A549 (cell line): ENCODE measurements around the gene CLEC1B. TPM values are rescaled to one million over a fixed set of nuclear protein-coding genes. Genes with fewer than 3 reads are reported as not detected.

Experiments
- ATAC-seq, 2 experiments: fragments of 200-7000 bp in 1 of 2; fragments of >200 bp in 1 of 2; cut with Nextera tagmentation in 1 of 2; cut with Tn5 transposase in 1 of 2; 3 replicates each; pipeline versions ENCODE4 v1.8.0 to v1.9.1; 2018 to 2020; ENCODE audit warnings: mild to moderate bottlenecking in 1 of 2, moderate library complexity in 1 of 2
- CTCF ChIA-PET: fragments of 300-600 bp; sonication (Branson Sonifier 250); formaldehyde crosslinking; extraction: SDS; loops from one replicate; lab custom pipeline; 2021; ENCODE audit warnings: antibody characterized with exemption, inconsistent platforms; lab: Yijun Ruan, JAX
- POLR2A ChIA-PET: fragments of 350-600 bp; formaldehyde crosslinking; extraction: SDS; loops from one replicate; lab custom pipeline; 2021; ENCODE audit warnings: antibody characterized with exemption, inconsistent platforms; lab: Yijun Ruan, JAX
- DNase-seq, 2 experiments: peaks; one replicate each; pipeline versions ENCODE4 v3.0.0 to v3.0.0-alpha.2; 2011 to 2016; ENCODE audit warnings: low read depth in 1 of 2, low spot score in 1 of 2
- FAIRE-seq: peaks from 2 replicates; lab custom pipeline; 2011; peaks lifted over from hg19 to GRCh38; lab: Jason Lieb, UNC
- H3K27ac ChIP-seq, 2 experiments: fragments of >200 bp; sonication (Bioruptor Twin); formaldehyde crosslinking; 3 replicates each; pipeline ENCODE4 v1.5.1; 2016 to 2017
- H3K4me1 ChIP-seq: fragments of >200 bp; sonication (Bioruptor Twin); formaldehyde crosslinking; 3 replicates; pipeline ENCODE4 v1.6.1; 2016
- H3K4me2 ChIP-seq: fragments of >200 bp; sonication (Bioruptor Twin); formaldehyde crosslinking; 3 replicates; pipeline ENCODE4 v1.6.1; 2016
- H3K4me3 ChIP-seq: fragments of >200 bp; sonication (Bioruptor Twin); formaldehyde crosslinking; 3 replicates; pipeline ENCODE4 v1.5.1; 2016
- H3K9me3 ChIP-seq: fragments of >200 bp; sonication (Bioruptor Twin); formaldehyde crosslinking; 3 replicates; pipeline ENCODE4 v1.6.1; 2016
- GATA3 ChIP-seq: IDR thresholded peaks from 2 replicates; pipeline ENCODE4 v1.6.1; 2012; ENCODE audit warnings: borderline replicate concordance
- HDAC2 ChIP-seq: fragments of 200-600 bp; sonication (generic); IDR thresholded peaks from 2 replicates; pipeline ENCODE4 v1.6.1; 2016
- HOXA7 ChIP-seq: fragments of 250-450 bp; sonication (Bioruptor Pico); IDR thresholded peaks from 2 replicates; pipeline ENCODE4 v1.5.0; 2020; ENCODE audit warnings: mild to moderate bottlenecking, moderate library complexity
- NFE2L2 ChIP-seq: fragments of 150-350 bp; conservative IDR thresholded peaks from 2 replicates; pipeline ENCODE4 v1.6.1; 2014; ENCODE audit warnings: low read length
- RAD21 ChIP-seq, 2 experiments: fragments of >200 bp in 1 of 2; sonication (Bioruptor Twin) in 1 of 2; formaldehyde crosslinking in 1 of 2; IDR thresholded peaks in 1 of 2; conservative IDR thresholded peaks in 1 of 2; 2 replicates in 1 of 2; 3 replicates in 1 of 2; pipeline ENCODE4 v1.6.1; 2012 to 2018; ENCODE audit warnings: inconsistent platforms in 1 of 2
- RNF2 ChIP-seq: fragments of 200-600 bp; sonication (generic); IDR thresholded peaks from 2 replicates; pipeline ENCODE4 v1.6.1; 2016; ENCODE audit warnings: low read depth, mild to moderate bottlenecking, antibody characterized with exemption, moderate library complexity, borderline replicate concordance
- WGBS: methylation state at CpG from one replicate; pipeline ENCODE4 v1.1.6; 2017; ENCODE audit errors: missing lambda C conversion rate; 5-methylcytosine and 5-hydroxymethylcytosine counted together
- polyA plus RNA-seq, 4 experiments: library from polyadenylated mRNA; depleted of rRNA in 3 of 4; stranded (reverse); fragments of >200 nt; fragmentation: RNase III in 1 of 4; extraction: RNeasy Plus Mini Kit Qiagen cat#74134 plus additional on column Dnase treatment in 1 of 4; gene quantifications; 2 replicates in 3 of 4; 3 replicates in 1 of 4; pipeline ENCODE4 v1.2.3, GENCODE V29; 2011 to 2017
- TF ChIP-seq, protein P1 (sequence below): fragments of >200 bp; sonication (Bioruptor Twin); formaldehyde crosslinking; IDR thresholded peaks from 2 replicates; pipeline ENCODE4 v1.6.1; 2016
- TF ChIP-seq, protein P2 (sequence below): fragments of 250-450 bp; sonication (Bioruptor Pico); IDR thresholded peaks from 2 replicates; pipeline ENCODE4 v1.5.0; 2020; ENCODE audit warnings: low read depth, mild to moderate bottlenecking, moderate library complexity
- TF ChIP-seq, protein P3 (sequence below): IDR thresholded peaks from 2 replicates; pipeline ENCODE4 v1.6.1; 2012; ENCODE audit warnings: low read depth, borderline replicate concordance
- TF ChIP-seq, protein P4 (sequence below): IDR thresholded peaks from 2 replicates; pipeline ENCODE4 v1.6.1; 2012
- TF ChIP-seq, protein P5 (sequence below): fragments of 250-450 bp; sonication (Bioruptor Pico); IDR thresholded peaks from 2 replicates; pipeline ENCODE4 v1.5.0; 2021; ENCODE audit warnings: mild to moderate bottlenecking, moderate library complexity, borderline replicate concordance

CLEC1B gene
- polyA plus RNA-seq, 2 of the 4 experiments (the other 2 are of a cell fraction), result not detected

DNA sequence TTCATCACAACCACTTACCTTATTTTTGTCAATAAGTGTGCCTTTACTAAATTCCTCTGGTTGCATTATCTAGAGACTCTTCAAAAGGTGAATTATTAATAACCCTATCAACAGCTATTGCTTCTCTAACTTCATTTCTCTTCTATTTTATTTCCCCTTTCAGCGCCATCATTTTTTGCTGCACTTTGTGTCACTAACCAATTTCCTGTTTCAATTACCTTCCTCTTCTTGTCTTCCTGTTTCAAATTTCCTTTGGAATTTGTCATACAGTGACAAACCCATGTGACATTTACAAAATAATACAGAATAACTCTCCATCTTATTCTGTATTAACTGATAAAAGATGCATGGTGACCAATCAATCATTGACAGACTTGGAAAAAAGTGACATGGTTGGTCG, 54.5 kb downstream of the CLEC1B start:
- ATAC-seq (no peak), DNase-seq (no peak), FAIRE-seq (no peak)
- TF ChIP-seq, protein P1, sequence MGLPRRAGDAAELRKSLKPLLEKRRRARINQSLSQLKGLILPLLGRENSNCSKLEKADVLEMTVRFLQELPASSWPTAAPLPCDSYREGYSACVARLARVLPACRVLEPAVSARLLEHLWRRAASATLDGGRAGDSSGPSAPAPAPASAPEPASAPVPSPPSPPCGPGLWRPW, result no peak
- TF ChIP-seq, protein P2, sequence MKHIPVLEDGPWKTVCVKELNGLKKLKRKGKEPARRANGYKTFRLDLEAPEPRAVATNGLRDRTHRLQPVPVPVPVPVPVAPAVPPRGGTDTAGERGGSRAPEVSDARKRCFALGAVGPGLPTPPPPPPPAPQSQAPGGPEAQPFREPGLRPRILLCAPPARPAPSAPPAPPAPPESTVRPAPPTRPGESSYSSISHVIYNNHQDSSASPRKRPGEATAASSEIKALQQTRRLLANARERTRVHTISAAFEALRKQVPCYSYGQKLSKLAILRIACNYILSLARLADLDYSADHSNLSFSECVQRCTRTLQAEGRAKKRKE (CRISPR knock-in tag), result no peak
- TF ChIP-seq RNF2 (no peak), NFE2L2 (no peak), HDAC2 (no peak)
- TF ChIP-seq, protein P3, sequence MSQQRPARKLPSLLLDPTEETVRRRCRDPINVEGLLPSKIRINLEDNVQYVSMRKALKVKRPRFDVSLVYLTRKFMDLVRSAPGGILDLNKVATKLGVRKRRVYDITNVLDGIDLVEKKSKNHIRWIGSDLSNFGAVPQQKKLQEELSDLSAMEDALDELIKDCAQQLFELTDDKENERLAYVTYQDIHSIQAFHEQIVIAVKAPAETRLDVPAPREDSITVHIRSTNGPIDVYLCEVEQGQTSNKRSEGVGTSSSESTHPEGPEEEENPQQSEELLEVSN, result no peak
- TF ChIP-seq, protein P4, sequence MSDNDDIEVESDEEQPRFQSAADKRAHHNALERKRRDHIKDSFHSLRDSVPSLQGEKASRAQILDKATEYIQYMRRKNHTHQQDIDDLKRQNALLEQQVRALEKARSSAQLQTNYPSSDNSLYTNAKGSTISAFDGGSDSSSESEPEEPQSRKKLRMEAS, result no peak
- 23% methylated on average over 2 of the region's 2 CpGs for WGBS
- Histone ChIP-seq H3K4me3 (no peak overlapping the region), H3K4me2 (no peak overlapping the region), H3K9me3 (no peaks in the 10 kb centered on the region), H3K27ac (no peak overlapping the region), H3K4me1 (no peaks in the 10 kb centered on the region)
- CTCF ChIA-PET, result interaction anchor here (0.8 kb wide), 1 partner anchor 10 kb away, joined by 3 read pairs; no protein-coding TSS in a partner anchor
- POLR2A ChIA-PET, result no interaction called here

DNA sequence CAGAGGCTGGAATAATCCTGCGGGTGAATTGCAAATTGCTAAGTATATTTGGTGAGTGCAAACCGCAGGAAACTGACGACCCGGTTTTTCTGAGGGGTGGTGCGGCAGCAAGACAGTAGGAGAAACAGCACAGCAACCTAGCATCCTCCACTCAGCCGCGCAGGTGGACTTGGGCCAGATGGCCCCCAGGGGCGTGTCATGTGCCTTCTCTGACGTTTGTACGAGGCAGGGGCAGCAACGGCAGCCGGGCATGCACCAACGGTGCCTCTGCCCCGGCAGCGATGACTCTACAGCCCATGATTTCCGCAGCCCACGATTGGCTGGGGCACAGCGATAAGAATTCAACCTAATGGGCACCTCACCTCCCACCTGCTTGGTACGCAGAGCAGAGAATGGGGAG, 55.7 kb downstream of the CLEC1B start:
- POLR2A ChIA-PET, result no interaction called here
- whole genome bisulfite sequencing, result 33% methylated on average over 19 of the region's 19 CpGs
- ATAC-seq (no peak), FAIRE-seq (no peak), DNase-seq (no peak)
- TF ChIP-seq RNF2 (0 out of 2 replicates have a peak, but pooled peaks have one; percentile 33), GATA3 (no peak), RAD21 (conservative IDR thresholded peaks at IDR 0.05 in 1 of 2, IDR thresholded peaks at IDR 0.05 in 1 of 2) (no peak), HOXA7 (CRISPR knock-in tag) (no peak)
- TF ChIP-seq, protein P5, sequence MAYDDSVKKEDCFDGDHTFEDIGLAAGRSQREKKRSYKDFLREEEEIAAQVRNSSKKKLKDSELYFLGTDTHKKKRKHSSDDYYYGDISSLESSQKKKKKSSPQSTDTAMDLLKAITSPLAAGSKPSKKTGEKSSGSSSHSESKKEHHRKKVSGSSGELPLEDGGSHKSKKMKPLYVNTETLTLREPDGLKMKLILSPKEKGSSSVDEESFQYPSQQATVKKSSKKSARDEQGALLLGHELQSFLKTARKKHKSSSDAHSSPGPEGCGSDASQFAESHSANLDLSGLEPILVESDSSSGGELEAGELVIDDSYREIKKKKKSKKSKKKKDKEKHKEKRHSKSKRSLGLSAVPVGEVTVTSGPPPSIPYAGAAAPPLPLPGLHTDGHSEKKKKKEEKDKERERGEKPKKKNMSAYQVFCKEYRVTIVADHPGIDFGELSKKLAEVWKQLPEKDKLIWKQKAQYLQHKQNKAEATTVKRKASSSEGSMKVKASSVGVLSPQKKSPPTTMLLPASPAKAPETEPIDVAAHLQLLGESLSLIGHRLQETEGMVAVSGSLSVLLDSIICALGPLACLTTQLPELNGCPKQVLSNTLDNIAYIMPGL, result no peak
- Histone ChIP-seq H3K4me1 (no peaks in the 10 kb centered on the region), H3K4me2 (no peak overlapping the region), H3K4me3 (no peak overlapping the region), H3K27ac (no peak overlapping the region), H3K9me3 (no peaks in the 10 kb centered on the region)
- CTCF ChIA-PET, result no interaction called here

Other genes with a start within 250 kb of the CLEC1B start
- not detected in 2 replicates for gene CD69, start 238.2 kb downstream of the CLEC1B start, polyA plus RNA-seq (2011; rRNA removed)
- gene CD69, start 238.2 kb downstream of the CLEC1B start, polyA plus RNA-seq (2017; fragmentation: RNase III; extraction: RNeasy Plus Mini Kit Qiagen cat#74134 plus additional on column Dnase treatment), result not detected in 3 replicates
- not detected in 2 replicates for gene KLRF1, start 171.6 kb downstream of the CLEC1B start, polyA plus RNA-seq (2011; rRNA removed)
- gene KLRF1, start 171.6 kb downstream of the CLEC1B start, polyA plus RNA-seq (2017; fragmentation: RNase III; extraction: RNeasy Plus Mini Kit Qiagen cat#74134 plus additional on column Dnase treatment), result not detected in 3 replicates
- gene CLEC2B, start 129.8 kb downstream of the CLEC1B start, polyA plus RNA-seq (2011; rRNA removed), result 2.1 and 2.2 TPM in 2 replicates
- gene CLEC2B, start 129.8 kb downstream of the CLEC1B start, polyA plus RNA-seq (2017; fragmentation: RNase III; extraction: RNeasy Plus Mini Kit Qiagen cat#74134 plus additional on column Dnase treatment), result 0.17 to 0.55 TPM (median 0.30 TPM) in 3 replicates
- gene KLRF2, start 117.6 kb downstream of the CLEC1B start, polyA plus RNA-seq (2011; rRNA removed), result not detected in 2 replicates
- gene KLRF2, start 117.6 kb downstream of the CLEC1B start, polyA plus RNA-seq (2017; fragmentation: RNase III; extraction: RNeasy Plus Mini Kit Qiagen cat#74134 plus additional on column Dnase treatment), result not detected in 3 replicates
- gene CLEC2A, start 66.8 kb downstream of the CLEC1B start, polyA plus RNA-seq (2011; rRNA removed), result not detected in 2 replicates
- gene CLEC2A, start 66.8 kb downstream of the CLEC1B start, polyA plus RNA-seq (2017; fragmentation: RNase III; extraction: RNeasy Plus Mini Kit Qiagen cat#74134 plus additional on column Dnase treatment), result not detected in 3 replicates
- gene CLEC12A, start 27.7 kb downstream of the CLEC1B start, polyA plus RNA-seq (2011; rRNA removed), result not detected in 2 replicates
- gene CLEC12A, start 27.7 kb downstream of the CLEC1B start, polyA plus RNA-seq (2017; fragmentation: RNase III; extraction: RNeasy Plus Mini Kit Qiagen cat#74134 plus additional on column Dnase treatment), result not detected in 3 replicates
- not detected in 2 replicates for gene CLEC12B, start 11.5 kb upstream of the CLEC1B start, polyA plus RNA-seq (2011; rRNA removed)
- not detected in 3 replicates for gene CLEC12B, start 11.5 kb upstream of the CLEC1B start, polyA plus RNA-seq (2017; fragmentation: RNase III; extraction: RNeasy Plus Mini Kit Qiagen cat#74134 plus additional on column Dnase treatment)
- gene CLEC9A, start 31.6 kb upstream of the CLEC1B start, polyA plus RNA-seq (2011; rRNA removed), result not detected in 2 replicates
- gene CLEC9A, start 31.6 kb upstream of the CLEC1B start, polyA plus RNA-seq (2017; fragmentation: RNase III; extraction: RNeasy Plus Mini Kit Qiagen cat#74134 plus additional on column Dnase treatment), result not detected in 3 replicates
- 0.06 TPM in 1 of 2 replicates, not detected in the other for gene CLEC1A, start 99.9 kb upstream of the CLEC1B start, polyA plus RNA-seq (2011; rRNA removed)
- gene CLEC1A, start 99.9 kb upstream of the CLEC1B start, polyA plus RNA-seq (2017; fragmentation: RNase III; extraction: RNeasy Plus Mini Kit Qiagen cat#74134 plus additional on column Dnase treatment), result not detected in 3 replicates
- not detected in 2 replicates for gene CLEC7A, start 131.1 kb upstream of the CLEC1B start, polyA plus RNA-seq (2011; rRNA removed)
- gene CLEC7A, start 131.1 kb upstream of the CLEC1B start, polyA plus RNA-seq (2017; fragmentation: RNase III; extraction: RNeasy Plus Mini Kit Qiagen cat#74134 plus additional on column Dnase treatment), result 0.08 TPM in 1 of 3 replicates, not detected in the others
- 0.59 and 0.95 TPM in 2 replicates for gene OLR1, start 173.0 kb upstream of the CLEC1B start, polyA plus RNA-seq (2011; rRNA removed)
- gene OLR1, start 173.0 kb upstream of the CLEC1B start, polyA plus RNA-seq (2017; fragmentation: RNase III; extraction: RNeasy Plus Mini Kit Qiagen cat#74134 plus additional on column Dnase treatment), result 0.44 to 0.92 TPM (median 0.81 TPM) in 3 replicates
- 0.08 and 0.39 TPM in 2 replicates for gene TMEM52B, start 179.9 kb upstream of the CLEC1B start, polyA plus RNA-seq (2011; rRNA removed)
- 0.05 to 0.08 TPM (median 0.05 TPM) in 3 replicates for gene TMEM52B, start 179.9 kb upstream of the CLEC1B start, polyA plus RNA-seq (2017; fragmentation: RNase III; extraction: RNeasy Plus Mini Kit Qiagen cat#74134 plus additional on column Dnase treatment)
- 46.2 and 58.6 TPM in 2 replicates for gene GABARAPL1, start 213.8 kb upstream of the CLEC1B start, polyA plus RNA-seq (2011; rRNA removed)
- gene GABARAPL1, start 213.8 kb upstream of the CLEC1B start, polyA plus RNA-seq (2017; fragmentation: RNase III; extraction: RNeasy Plus Mini Kit Qiagen cat#74134 plus additional on column Dnase treatment), result 28.7 to 37.8 TPM (median 35.9 TPM) in 3 replicates